Esophagus squamous epithelium (tissue), 5 donors: ENCODE data around the gene IDH1. TPM values are rescaled to one million over a fixed set of nuclear protein-coding genes. Genes with fewer than 3 reads are reported as not detected.

Source experiments
- DNase-seq: peaks from one replicate; lab custom pipeline; 2025; lab: John Stamatoyannopoulos, UW
- H3K27ac ChIP-seq, 4 donors: fragments of 200-600 bp; sonication (generic); one replicate each; pipeline ENCODE4 v1.5.1; 2016 to 2019; ENCODE audit warnings: mild to moderate bottlenecking in 1 of 4
- H3K27me3 ChIP-seq, 4 donors: fragments of 200-600 bp; sonication (generic); 1 replicate in 3 of 4; 2 replicates in 1 of 4; pipeline versions ENCODE4 v1.5.1 to v1.6.0; 2017 to 2021; ENCODE audit warnings: antibody characterized with exemption in 1 of 4
- H3K36me3 ChIP-seq, 3 donors: fragments of 200-600 bp; sonication (generic); one replicate each; pipeline ENCODE4 v1.5.1; 2016 to 2019
- H3K4me1 ChIP-seq, 3 donors: fragments of 200-600 bp; sonication (generic); one replicate each; pipeline ENCODE4 v1.5.1; 2017 to 2019
- H3K4me3 ChIP-seq, 4 donors: fragments of 200-600 bp; sonication (generic); 1 replicate in 3 of 4; 2 replicates in 1 of 4; pipeline ENCODE4 v1.5.1; 2016 to 2019; ENCODE audit warnings: mild to moderate bottlenecking in 2 of 4, moderate library complexity in 1 of 4
- H3K9me3 ChIP-seq, 3 donors: fragments of 200-600 bp; sonication (generic); one replicate each; pipeline ENCODE4 v1.5.1; 2016 to 2019
- POLR2A ChIP-seq, 4 donors: fragments of 450-650 bp; IDR thresholded peaks; one replicate each; pipeline ENCODE4 v1.6.1; 2017; ENCODE audit warnings: antibody characterized with exemption in 4 of 4, mild to moderate bottlenecking in 4 of 4, moderate library complexity in 3 of 4
- WGBS, 2 donors: methylation state at CpG; one replicate each; pipeline ENCODE4 v1.1.5; 2018; 5-methylcytosine and 5-hydroxymethylcytosine counted together
- intact Hi-C: fragments of 100-400 bp; cut with DNase I; formaldehyde crosslinking; loops from one replicate; pipeline ENCODE4 v1.15.0; 2022
- total RNA-seq, 4 donors: library from RNA; depleted of rRNA; stranded (reverse); fragments of >200 nt; gene quantifications; one replicate each; pipeline ENCODE4 v1.1.0, GENCODE V29; 2016
- TF ChIP-seq, protein P1 (sequence below), 6 experiments: fragments of 450-650 bp in 4 of 6; fragments of 200-600 bp in 2 of 6; sonication (generic) in 2 of 6; IDR thresholded peaks; one replicate each; pipeline ENCODE4 v1.5.1; 2016 to 2019; ENCODE audit warnings: antibody characterized with exemption in 6 of 6, mild to moderate bottlenecking in 4 of 6, moderate library complexity in 4 of 6
- donor health status: DM: yes; HTN: yes; CAD: no.

IDH1 gene
- total RNA-seq, 4 donors from 2014 or later: 108 to 223 (median 142) TPM

- intact Hi-C loops: no loop called here
- H3K27ac ChIP-seq: no peak overlapping the region
- WGBS, 2 donors: 73 to 79% methylated on average over 3 of the region's 3 CpGs
- no peak for DNase-seq
- H3K36me3 ChIP-seq: no peaks in the 10 kb centered on the region
- TF ChIP-seq, protein P1, sequence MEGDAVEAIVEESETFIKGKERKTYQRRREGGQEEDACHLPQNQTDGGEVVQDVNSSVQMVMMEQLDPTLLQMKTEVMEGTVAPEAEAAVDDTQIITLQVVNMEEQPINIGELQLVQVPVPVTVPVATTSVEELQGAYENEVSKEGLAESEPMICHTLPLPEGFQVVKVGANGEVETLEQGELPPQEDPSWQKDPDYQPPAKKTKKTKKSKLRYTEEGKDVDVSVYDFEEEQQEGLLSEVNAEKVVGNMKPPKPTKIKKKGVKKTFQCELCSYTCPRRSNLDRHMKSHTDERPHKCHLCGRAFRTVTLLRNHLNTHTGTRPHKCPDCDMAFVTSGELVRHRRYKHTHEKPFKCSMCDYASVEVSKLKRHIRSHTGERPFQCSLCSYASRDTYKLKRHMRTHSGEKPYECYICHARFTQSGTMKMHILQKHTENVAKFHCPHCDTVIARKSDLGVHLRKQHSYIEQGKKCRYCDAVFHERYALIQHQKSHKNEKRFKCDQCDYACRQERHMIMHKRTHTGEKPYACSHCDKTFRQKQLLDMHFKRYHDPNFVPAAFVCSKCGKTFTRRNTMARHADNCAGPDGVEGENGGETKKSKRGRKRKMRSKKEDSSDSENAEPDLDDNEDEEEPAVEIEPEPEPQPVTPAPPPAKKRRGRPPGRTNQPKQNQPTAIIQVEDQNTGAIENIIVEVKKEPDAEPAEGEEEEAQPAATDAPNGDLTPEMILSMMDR (IDR thresholded peaks at IDR 0.05): no peak
- no peak for TF ChIP-seq POLR2A (IDR thresholded peaks at IDR 0.05)
- H3K9me3 ChIP-seq: no peaks in the 10 kb centered on the region
- no peaks in the 10 kb centered on the region for H3K4me1 ChIP-seq
- no peaks in the 10 kb centered on the region for H3K27me3 ChIP-seq
- H3K4me3 ChIP-seq: no peak overlapping the region
Observed at GRCh38 chr2:208195531-208195930, 59.3 kb downstream of the IDH1 start.

GRCh38 chr2:208192611-208193236, 62.1 kb downstream of the IDH1 start:
- TF ChIP-seq POLR2A (IDR thresholded peaks at IDR 0.05): no peak
- TF ChIP-seq, protein P1 (IDR thresholded peaks at IDR 0.05): no peak
- no peak overlapping the region for H3K4me3 ChIP-seq
- peaks cover 0 to 7% (median 0%) of the 10 kb centered on the region in 4 donors for H3K27me3 ChIP-seq
- no peaks in the 10 kb centered on the region for H3K36me3 ChIP-seq
- no peak for DNase-seq
- H3K27ac ChIP-seq: no peak overlapping the region
- H3K4me1 ChIP-seq: no peaks in the 10 kb centered on the region
- intact Hi-C loops: no loop called here
- WGBS, 2 donors: 61 to 64% methylated on average over 7 to 8 of the region's 8 CpGs
- H3K9me3 ChIP-seq: no peaks in the 10 kb centered on the region

- Histone ChIP-seq H3K4me1 (no peaks in the 10 kb centered on the region), H3K9me3 (no peaks in the 10 kb centered on the region), H3K27ac (no peak within 1 kb of the TSS), H3K4me3 (no peak within 1 kb of the TSS), H3K36me3 (no peaks in the 10 kb centered on the region), H3K27me3 (peaks cover 0 to 18% (median 0%) of the 10 kb centered on the region in 4 donors)
- TF ChIP-seq, protein P1 (IDR thresholded peaks at IDR 0.05): no peak
- TF ChIP-seq POLR2A (IDR thresholded peaks at IDR 0.05): no peak
- no peak for DNase-seq
- WGBS, 2 donors: 69 to 81% methylated on average over 9 to 10 of the region's 10 CpGs
- intact Hi-C loops: no loop called here
Observed at GRCh38 chr2:208189810-208190503, 64.9 kb downstream of the IDH1 start, which contains the start of gene C2orf80. Gene C2orf80, minus strand, starts transcription at chr2:208190030. Its CDS starts 3,044 bp downstream, at chr2:208186986.

GRCh38 chr2:208189069-208189809, 65.6 kb downstream of the IDH1 start:
- TF ChIP-seq, protein P1 (IDR thresholded peaks at IDR 0.05): no peak
- TF ChIP-seq POLR2A (IDR thresholded peaks at IDR 0.05): no peak
- Histone ChIP-seq H3K27me3 (peaks cover 0 to 23% (median 0%) of the 10 kb centered on the region in 4 donors), H3K36me3 (no peaks in the 10 kb centered on the region), H3K4me1 (no peaks in the 10 kb centered on the region), H3K9me3 (no peaks in the 10 kb centered on the region), H3K4me3 (no peak overlapping the region), H3K27ac (no peak overlapping the region)
- no peak for DNase-seq
- intact Hi-C loops: no loop called here
- 64% methylated on average over 5 of the region's 5 CpGs for WGBS, 2 donors
